ENCODE data around the gene CAPN8.

- TF ChIP-seq FOXM1 (IDR thresholded peaks at IDR 0.05; ENCODE audit: borderline replicate concordance, low read depth) (no peak), TEAD4 (IDR thresholded peaks at IDR 0.05) (no peak), EP300 (IDR thresholded peaks at IDR 0.05; ENCODE audit: borderline replicate concordance) (no peak)
Measured at GRCh38 chr1:223631956-223632355, 33.5 kb downstream of the CAPN8 start.

All from Ishikawa (cell line).